HG03066 (cell line): ENCODE results near the gene C2orf42.
"Not testable (repeated sequence)": the region's sequence is repeated elsewhere in the genome, so short reads cannot be mapped to it uniquely, and the experiment has no call there.

Experiments
- ATAC-seq: cut with Tn5 transposase; IDR thresholded peaks from one replicate; pipeline ENCODE4 v1.9.1; 2021; ENCODE audit warnings: low read depth; ENCODE audit not compliant: unreplicated experiment

C2orf42 gene

DNA sequence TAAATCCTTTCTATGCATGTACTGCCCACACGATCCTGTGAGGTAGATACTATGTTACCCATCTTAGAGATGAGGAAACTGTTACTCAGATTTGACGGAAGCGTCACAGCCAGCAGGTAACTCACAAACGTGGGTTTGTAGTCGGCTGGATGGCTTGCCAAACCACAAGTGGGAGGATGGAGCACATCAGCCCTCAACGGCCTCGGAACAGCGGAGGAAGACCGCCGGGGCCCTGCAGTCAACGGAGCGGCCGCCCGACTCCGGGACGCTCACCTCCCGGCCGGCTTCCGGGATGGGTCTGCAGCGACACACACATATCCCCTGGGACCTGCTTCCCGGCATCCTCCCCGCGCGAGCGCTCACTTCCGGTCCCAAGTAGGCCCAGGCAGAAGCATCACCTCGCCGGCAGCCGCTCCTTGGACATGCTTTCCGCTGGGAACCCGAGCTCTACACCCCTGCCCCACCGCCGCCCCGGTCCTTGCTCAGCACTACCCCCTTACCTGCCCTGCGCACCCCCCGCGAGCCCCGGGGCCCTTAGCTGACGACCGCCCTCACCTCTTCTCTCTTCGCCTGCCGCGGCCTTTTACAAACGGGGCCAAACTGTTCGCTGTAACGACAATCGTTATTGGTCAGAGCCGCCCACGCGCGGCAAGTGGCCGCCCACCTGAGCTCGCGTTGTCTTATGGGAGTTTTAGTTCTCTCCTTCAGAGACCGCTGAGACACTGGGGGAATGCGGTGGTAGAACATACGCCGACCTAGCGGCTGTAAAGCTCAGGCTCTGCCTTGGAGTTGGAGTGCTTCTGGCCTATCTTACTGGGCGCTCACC, at the start of gene C2orf42:
C2orf42 (minus strand) TSS at position 602 of the 826 bp plus-strand sequence. CDS start 9,034 bp downstream, outside the sequence.
- peak; percentile 83 for ATAC-seq

DNA sequence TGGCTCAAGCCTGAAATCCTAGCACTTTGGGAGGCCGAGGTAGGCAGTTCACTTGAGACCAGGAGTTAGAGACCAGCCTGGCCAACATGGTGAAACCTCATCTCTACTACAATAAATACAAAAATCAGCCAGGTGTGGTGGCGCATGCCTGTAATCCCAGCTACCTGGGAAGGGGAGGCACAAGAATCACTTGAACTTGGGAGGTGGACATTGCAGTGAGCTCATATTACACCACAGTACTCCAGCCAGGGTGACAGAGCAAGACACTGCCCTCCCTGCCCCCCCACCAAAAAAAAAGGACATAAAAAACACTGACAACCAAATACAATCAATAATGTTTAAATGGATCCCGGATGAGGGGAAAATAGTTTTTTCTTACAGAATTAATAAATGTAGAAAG, 49.8 kb upstream of the C2orf42 start:
- ATAC-seq: no peak

GRCh38 chr2:70233926-70234325, 43.1 kb upstream of the C2orf42 start:
- no peak for ATAC-seq

DNA sequence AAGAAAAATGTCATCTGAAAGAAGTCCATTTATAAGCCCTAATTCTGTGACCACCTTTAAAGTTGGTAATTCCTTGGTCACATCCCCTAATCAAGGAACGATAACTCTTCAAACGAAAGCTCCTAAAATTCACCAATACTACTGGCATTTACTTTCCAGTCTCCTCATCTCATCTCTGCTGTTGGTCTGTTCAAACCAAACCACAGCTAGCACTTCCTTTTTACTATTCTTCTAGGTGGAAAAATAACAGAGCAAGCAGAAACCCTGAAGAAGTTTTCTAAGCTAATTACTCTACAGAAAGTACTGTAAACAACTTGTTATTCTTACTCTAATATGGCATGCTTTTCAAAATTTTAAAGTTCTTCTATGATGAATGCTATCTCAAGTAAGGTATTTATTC, 36.0 kb upstream of the C2orf42 start:
- no peak for ATAC-seq

GRCh38 chr2:70223305-70223704, 32.5 kb upstream of the C2orf42 start:
- not testable (repeated sequence) for ATAC-seq

DNA sequence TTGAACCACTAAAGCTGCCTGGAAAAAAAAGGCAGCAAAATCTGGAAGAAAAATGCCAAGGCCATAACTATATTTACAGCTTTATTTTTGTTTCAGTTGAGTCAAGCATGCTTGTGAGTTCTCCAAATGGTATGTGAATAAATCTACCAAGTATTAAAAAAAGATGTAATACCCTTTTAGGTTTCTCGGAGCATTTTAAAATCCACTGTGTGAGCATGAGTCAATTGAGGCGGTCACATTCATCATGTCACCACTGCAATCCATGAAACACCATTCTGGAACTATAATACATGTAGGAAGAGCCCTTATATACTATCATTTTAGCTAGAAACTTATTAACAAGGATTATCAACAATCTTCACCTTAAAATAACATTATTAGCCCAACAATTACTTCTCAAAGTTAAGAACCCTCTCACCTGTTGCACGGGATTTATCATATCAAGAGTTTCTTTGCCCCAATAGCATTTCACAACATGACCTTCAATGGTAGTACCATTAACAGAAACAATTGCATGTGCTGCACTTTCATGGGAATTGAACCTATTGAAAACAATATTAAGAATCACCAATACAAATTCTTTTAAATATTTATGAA, 24.2 kb upstream of the C2orf42 start:
- ATAC-seq: no peak

GRCh38 chr2:70214365-70214764, 23.5 kb upstream of the C2orf42 start:
- no peak for ATAC-seq

- ATAC-seq: no peak
Measured at GRCh38 chr2:70212298-70212932, 21.6 kb upstream of the C2orf42 start.

- ATAC-seq: no peak
Measured at GRCh38 chr2:70211595-70211994, 20.8 kb upstream of the C2orf42 start.

GRCh38 chr2:70204452-70204851, 13.6 kb upstream of the C2orf42 start:
- no peak for ATAC-seq

DNA sequence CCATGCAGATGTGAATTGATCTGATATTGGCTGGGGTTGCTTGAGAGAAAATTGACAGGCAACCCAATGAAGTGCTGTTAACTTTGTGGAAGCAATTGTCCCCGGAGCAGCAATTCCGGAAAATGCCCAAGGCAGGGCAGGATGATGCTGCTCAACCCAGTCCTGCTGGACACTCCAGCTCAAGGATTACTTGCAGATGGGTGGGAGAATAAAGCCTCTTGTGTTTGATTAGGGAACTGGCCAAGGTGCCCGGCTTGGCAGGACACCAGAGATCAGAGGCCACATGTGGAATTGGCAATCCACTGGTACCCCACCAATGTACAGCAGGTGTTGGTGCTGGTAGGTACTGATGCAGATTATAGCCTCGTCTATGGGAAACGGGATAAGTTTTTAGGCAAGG, 12.3 kb upstream of the C2orf42 start:
- no peak for ATAC-seq

GRCh38 chr2:70202236-70202806, 11.5 kb upstream of the C2orf42 start:
- no peak for ATAC-seq

GRCh38 chr2:70201831-70202230, 11.0 kb upstream of the C2orf42 start:
- no peak for ATAC-seq

- no peak for ATAC-seq
Measured at GRCh38 chr2:70201225-70201768, 10.5 kb upstream of the C2orf42 start.

DNA sequence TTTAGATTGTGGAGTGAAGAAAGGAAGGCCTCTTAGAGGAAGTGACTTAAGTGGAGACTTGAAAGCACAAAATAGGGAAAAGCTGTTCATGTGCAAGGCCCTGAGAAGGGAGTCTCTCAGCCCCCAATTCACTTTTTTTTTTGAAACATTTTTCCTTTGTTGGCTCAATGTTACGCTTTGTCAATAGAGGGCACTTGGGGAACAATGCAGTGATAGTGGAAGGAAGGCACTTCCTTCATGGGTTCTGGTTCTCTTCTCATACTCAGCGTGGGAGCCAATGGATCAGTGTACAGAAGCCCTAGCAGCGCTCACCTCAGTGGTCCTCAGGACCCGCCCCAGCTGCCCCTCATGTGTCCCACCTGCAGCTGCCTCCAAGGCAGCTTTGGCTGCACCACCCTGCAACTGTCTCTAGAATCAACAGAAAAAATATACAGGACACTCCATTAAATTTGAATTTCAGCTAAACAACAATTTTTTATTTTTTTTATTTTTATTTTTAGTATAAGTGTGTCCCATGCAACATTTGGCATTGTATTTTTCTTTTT, 8.6 kb upstream of the C2orf42 start:
- ATAC-seq: no peak

DNA sequence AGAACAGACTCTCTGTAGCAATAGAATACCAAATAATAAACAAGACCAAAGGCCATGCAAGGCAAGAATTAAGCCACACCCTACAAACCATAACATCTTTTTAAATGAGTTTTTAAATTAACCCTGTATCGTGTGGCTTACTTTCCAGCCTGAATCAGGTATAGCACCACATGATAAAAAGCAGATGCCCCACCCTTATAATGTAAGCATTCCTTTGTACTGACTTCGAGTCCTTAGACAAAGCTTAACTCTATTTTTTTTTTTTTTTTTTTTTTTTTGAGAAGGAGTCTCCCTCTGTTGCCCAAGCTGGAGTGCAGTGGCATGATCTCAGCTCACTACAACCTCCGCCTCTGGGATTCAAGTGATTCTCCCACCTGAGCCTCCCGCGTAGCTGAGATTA, 1.7 kb upstream of the C2orf42 start:
- ATAC-seq: no peak

- no peak for ATAC-seq
Measured at GRCh38 chr2:70191244-70191735, 471 bp upstream of the C2orf42 start.

DNA sequence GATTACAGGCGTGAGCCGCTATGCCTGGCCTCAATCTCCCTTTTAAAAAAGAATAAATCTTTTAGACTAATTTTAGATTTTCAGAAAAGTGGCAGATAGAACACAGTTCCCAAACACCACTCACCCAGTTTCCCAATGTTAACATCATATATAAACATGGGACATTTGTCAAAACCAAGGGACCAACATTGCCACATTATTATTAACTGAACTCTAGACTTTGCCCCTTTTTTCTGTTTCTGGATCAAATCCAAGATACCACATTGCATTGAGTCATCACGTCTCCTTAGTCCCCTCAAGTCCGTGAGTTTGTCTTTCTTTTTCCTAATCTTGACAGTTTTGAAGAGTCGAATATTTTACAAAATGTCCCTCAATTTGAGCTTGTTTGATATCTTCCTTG, 2.4 kb downstream of the C2orf42 start:
- ATAC-seq: no peak

- ATAC-seq: not testable (repeated sequence)
Measured at GRCh38 chr2:70187170-70187569, 3.6 kb downstream of the C2orf42 start.

DNA sequence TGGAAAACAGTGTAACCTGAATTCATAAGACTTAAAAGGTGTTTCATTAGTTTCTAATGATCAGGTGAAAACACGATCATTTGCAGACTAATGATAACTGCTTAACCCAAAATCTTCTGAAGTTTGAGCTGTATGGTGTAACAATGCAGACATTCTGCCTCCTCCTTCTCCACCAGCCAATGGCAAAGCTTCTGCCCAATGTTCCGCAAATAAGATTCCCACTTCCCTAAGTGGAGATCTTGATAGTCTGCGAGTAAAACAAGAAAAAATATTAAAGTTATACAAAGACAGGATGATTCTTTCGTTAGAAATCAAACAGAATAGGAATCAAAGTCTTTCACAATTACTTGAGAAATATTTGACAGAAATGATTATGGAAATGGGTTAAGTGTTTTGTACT, 8.1 kb downstream of the C2orf42 start:
- ATAC-seq: no peak
